Measurements from ENCODE around the gene ZCCHC14. TPM values are rescaled to one million over a fixed set of nuclear protein-coding genes. Genes with fewer than 3 reads are reported as not detected.
A peak's percentile ranks its signal among the peaks of the same experiment; 100 is the strongest.
"Not testable (repeated sequence)": the region's sequence is repeated elsewhere in the genome, so short reads cannot be mapped to it uniquely, and the experiment has no call there.

ZCCHC14 gene
- total RNA-seq, 4 donors from 2014 or later = 27.7 to 56.1 (median 36.7) TPM

DNA sequence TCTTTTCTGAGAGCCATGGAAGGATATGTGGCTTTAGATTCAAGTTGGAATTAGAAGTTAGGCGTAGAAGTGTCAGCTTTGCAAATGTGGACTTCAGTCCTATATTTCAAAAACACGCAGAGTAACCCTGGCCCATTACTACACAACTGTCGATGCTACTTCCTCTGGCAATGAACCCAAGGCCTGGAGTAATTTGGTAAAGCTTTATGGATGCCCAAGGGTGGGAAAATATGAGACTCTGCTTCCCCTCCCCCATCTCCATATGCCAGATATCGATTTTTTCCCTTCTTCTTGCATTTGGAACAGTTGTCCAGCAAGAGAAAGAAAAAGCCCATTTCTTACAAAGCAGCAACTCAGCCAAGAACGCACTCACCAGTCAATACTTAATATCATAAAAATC is 103.6 kb downstream of the ZCCHC14 start:
- Histone ChIP-seq H3K36me3 (no peaks in the 10 kb centered on the region), H3K4me1 (peaks cover 26 to 61% (median 47%) of the 10 kb centered on the region in 4 donors), H3K27ac (peak overlapping the region; percentile 86 to 98 (median 92)), H3K27me3 (no peaks in the 10 kb centered on the region), H3K9me3 (no peaks in the 10 kb centered on the region), H3K4me3 (no peak overlapping the region)
- in situ Hi-C loops (cut with MboI; ENCODE audit: low pct_ligation_motif_present in 1 of 4, low pct_unique_long_range_greater_than_20kb in 1 of 4, low sequenced_read_pairs in 3 of 4) (no loop called here), intact Hi-C loops (cut with DNase I; ENCODE audit: low total_unique reads) (loop anchor here (5.0 kb wide), 1 partner anchor 478 kb away; the partner anchor contains the start of gene SLC7A5)
- 78 to 84% methylated on average over 5 of the region's 5 CpGs for WGBS, 2 donors (ENCODE audit: low coverage in 1 of 2)
- TF ChIP-seq EP300 (IDR thresholded peaks at IDR 0.05; ENCODE audit: low read depth) = no peak
- no peak for TF ChIP-seq CTCF (IDR thresholded peaks at IDR 0.05)
- TF ChIP-seq POLR2A (IDR thresholded peaks at IDR 0.05) = no peak
- no peak for TF ChIP-seq POLR2AphosphoS5 (IDR thresholded peaks at IDR 0.05)
- no peak for DNase-seq

GRCh38 chr16:87388818-87389134 is 104.0 kb downstream of the ZCCHC14 start:
- DNase-seq = no peak
- H3K4me3 ChIP-seq = no peak overlapping the region
- intact Hi-C loops (cut with DNase I; ENCODE audit: low total_unique reads) (loop anchor here (5.0 kb wide), 1 partner anchor 479 kb away; the partner anchor contains the start of gene SLC7A5), in situ Hi-C loops (cut with MboI; ENCODE audit: low pct_ligation_motif_present in 1 of 4, low pct_unique_long_range_greater_than_20kb in 1 of 4, low sequenced_read_pairs in 3 of 4) (no loop called here)
- no peaks in the 10 kb centered on the region for H3K36me3 ChIP-seq
- WGBS, 2 donors (ENCODE audit: low coverage in 1 of 2) = 0 to 6% methylated on average over 1 of the region's 1 CpG
- H3K4me1 ChIP-seq = peaks cover 24 to 58% (median 42%) of the 10 kb centered on the region in 4 donors
- no peaks in the 10 kb centered on the region for H3K9me3 ChIP-seq
- peak overlapping the region; percentile 86 to 98 (median 92) for H3K27ac ChIP-seq
- no peaks in the 10 kb centered on the region for H3K27me3 ChIP-seq
- TF ChIP-seq POLR2A (IDR thresholded peaks at IDR 0.05) (no peak), EP300 (IDR thresholded peaks at IDR 0.05; ENCODE audit: low read depth) (no peak), CTCF (IDR thresholded peaks at IDR 0.05) (no peak), POLR2AphosphoS5 (IDR thresholded peaks at IDR 0.05) (no peak)

DNA sequence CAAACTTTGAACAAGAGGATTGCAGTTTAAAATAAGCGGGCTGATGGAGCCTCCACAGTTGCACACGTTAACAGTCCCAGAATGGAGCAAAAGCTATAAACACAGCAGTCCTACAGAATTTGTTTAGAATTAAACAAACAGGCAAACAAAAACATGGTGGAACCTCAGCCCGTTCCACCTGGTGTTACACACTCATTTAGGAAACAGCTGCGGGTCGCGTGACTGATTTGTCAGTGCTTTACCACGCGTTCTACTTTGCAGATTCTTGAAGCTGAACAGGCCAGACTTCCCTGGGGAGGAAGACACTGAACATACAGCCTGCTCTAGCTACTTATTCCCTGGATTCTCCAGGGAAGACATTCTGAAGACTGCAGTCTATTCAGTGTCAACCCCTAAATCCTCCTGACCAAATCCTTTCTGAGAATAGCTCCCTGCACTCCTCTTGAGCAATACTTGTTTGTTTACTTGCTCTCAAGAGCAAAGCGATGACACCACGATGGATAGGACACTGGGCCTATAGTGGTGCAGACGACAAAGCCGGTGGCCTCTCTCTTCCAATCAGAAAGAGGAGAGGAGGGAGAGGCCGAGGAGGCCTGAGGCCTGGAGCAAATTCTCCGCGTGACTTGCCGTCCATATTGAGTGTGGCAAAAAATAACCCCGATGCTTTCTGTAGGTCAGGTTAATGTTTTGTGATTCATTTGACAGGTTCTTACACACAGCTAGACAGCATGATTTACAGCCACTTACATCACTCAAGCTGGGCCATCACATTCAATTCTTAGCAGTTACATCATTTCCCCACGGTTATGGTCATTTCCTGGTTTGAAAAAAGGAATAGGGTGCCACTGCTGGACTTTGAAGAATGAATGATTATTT is 104.6 kb downstream of the ZCCHC14 start:
- peak overlapping the region; percentile 86 to 98 (median 92) for H3K27ac ChIP-seq
- TF ChIP-seq POLR2A (IDR thresholded peaks at IDR 0.05) (peak; percentile 69), POLR2AphosphoS5 (IDR thresholded peaks at IDR 0.05) (peak; percentile 83 to 94 (median 89)), EP300 (IDR thresholded peaks at IDR 0.05; ENCODE audit: low read depth) (peak; percentile 74), CTCF (IDR thresholded peaks at IDR 0.05) (no peak)
- peak overlapping the region in 1 of 4 donors; percentile 17 for H3K4me3 ChIP-seq
- no peaks in the 10 kb centered on the region for H3K9me3 ChIP-seq
- in situ Hi-C loops (cut with MboI; ENCODE audit: low pct_ligation_motif_present in 1 of 4, low pct_unique_long_range_greater_than_20kb in 1 of 4, low sequenced_read_pairs in 3 of 4) (no loop called here), intact Hi-C loops (cut with DNase I; ENCODE audit: low total_unique reads) (loop anchor here (5.0 kb wide), 1 partner anchor 479 kb away; the partner anchor contains the start of gene SLC7A5)
- DNase-seq = peak; percentile 94
- H3K4me1 ChIP-seq = peaks cover 19 to 52% (median 37%) of the 10 kb centered on the region in 4 donors
- no peaks in the 10 kb centered on the region for H3K27me3 ChIP-seq
- 13 to 14% methylated on average over 8 to 18 of the region's 18 CpGs for WGBS, 2 donors (ENCODE audit: low coverage in 1 of 2)
- H3K36me3 ChIP-seq = no peaks in the 10 kb centered on the region

GRCh38 chr16:87384875-87385167 is 108.0 kb downstream of the ZCCHC14 start:
- Histone ChIP-seq H3K4me1 (peaks cover 28 to 73% (median 57%) of the 10 kb centered on the region in 4 donors), H3K4me3 (peak overlapping the region in 3 of 4 donors; percentile 27 to 95 (median 59)), H3K27ac (peak overlapping the region; percentile 94 to 98 (median 96))
- H3K27me3 ChIP-seq; in situ Hi-C loops (cut with MboI; ENCODE audit: low pct_ligation_motif_present in 1 of 4, low pct_unique_long_range_greater_than_20kb in 1 of 4, low sequenced_read_pairs in 3 of 4); H3K9me3 ChIP-seq; DNase-seq; H3K36me3 ChIP-seq: not testable (repeated sequence)
- WGBS, 2 donors (ENCODE audit: low coverage in 1 of 2) = 84% methylated on average over 12 of the region's 12 CpGs; no CpG with 5 or more reads in 1 of the 2 donors
- intact Hi-C loops (cut with DNase I; ENCODE audit: low total_unique reads) = loop anchor here (5.0 kb wide), 1 partner anchor 482 kb away; the partner anchor contains the start of gene SLC7A5

All from transverse colon (tissue), 4 donors.